ENCODE results near the gene BGLAP.

DNA sequence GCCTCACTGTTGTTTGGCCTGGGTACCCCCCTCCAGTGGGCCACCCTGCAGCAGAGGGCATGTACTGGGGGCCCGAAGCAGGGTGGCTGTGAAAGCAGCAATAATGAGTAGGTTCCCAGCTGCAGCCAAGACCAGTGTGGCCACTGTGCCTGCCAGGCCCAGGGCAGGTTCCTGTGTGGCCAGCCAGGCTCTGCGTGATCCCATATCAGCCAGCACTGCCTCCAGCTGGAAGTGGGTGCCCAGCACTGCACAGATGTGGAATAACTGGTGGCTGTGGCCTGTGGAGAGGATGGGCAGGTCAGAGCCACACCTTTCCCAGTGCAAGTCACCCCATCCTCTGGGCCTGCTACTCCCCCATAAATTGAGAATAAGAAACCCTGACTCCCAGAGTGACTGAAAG, 2.1 kb downstream of the BGLAP start:
- TF ChIP-seq, protein P1, sequence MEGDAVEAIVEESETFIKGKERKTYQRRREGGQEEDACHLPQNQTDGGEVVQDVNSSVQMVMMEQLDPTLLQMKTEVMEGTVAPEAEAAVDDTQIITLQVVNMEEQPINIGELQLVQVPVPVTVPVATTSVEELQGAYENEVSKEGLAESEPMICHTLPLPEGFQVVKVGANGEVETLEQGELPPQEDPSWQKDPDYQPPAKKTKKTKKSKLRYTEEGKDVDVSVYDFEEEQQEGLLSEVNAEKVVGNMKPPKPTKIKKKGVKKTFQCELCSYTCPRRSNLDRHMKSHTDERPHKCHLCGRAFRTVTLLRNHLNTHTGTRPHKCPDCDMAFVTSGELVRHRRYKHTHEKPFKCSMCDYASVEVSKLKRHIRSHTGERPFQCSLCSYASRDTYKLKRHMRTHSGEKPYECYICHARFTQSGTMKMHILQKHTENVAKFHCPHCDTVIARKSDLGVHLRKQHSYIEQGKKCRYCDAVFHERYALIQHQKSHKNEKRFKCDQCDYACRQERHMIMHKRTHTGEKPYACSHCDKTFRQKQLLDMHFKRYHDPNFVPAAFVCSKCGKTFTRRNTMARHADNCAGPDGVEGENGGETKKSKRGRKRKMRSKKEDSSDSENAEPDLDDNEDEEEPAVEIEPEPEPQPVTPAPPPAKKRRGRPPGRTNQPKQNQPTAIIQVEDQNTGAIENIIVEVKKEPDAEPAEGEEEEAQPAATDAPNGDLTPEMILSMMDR (IDR thresholded peaks at IDR 0.05; ENCODE audit: extremely low read depth in 1 of 2, insufficient read depth in 1 of 2, low read depth in 1 of 2, low read length in 2 of 2) = no peak
- no peak for TF ChIP-seq JUN (IDR thresholded peaks at IDR 0.05; ENCODE audit: borderline replicate concordance, insufficient read depth, insufficient read length, low read depth)
- TF ChIP-seq EZH2 (IDR thresholded peaks at IDR 0.05; ENCODE audit: borderline replicate concordance, low read depth, low read length, severe bottlenecking) = no peak
- TF ChIP-seq POLR2A (IDR thresholded peaks at IDR 0.05; ENCODE audit: low read depth, low read length) = no peak
- TF ChIP-seq MYC (IDR thresholded peaks at IDR 0.05; ENCODE audit: low read depth, low read length) = no peak
- TF ChIP-seq POLR2AphosphoS5 (IDR thresholded peaks at IDR 0.05; ENCODE audit: insufficient read depth, low read depth, low read length) = no peak
- TF ChIP-seq, protein P2, sequence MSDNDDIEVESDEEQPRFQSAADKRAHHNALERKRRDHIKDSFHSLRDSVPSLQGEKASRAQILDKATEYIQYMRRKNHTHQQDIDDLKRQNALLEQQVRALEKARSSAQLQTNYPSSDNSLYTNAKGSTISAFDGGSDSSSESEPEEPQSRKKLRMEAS (IDR thresholded peaks at IDR 0.05; ENCODE audit: insufficient read depth, insufficient read length) = no peak
